Thoracic aorta (tissue), 2 donors: Measurements from ENCODE around the gene INPP4A. TPM values are rescaled to one million over a fixed set of nuclear protein-coding genes. Genes with fewer than 3 reads are reported as not detected.

Source experiments
- ATAC-seq: fragments of 150-250 bp; one replicate; pipeline ENCODE4 v1.8.0; 2017; ENCODE audit warnings: low read depth; ENCODE audit not compliant: insufficient number of reproducible peaks, low FRiP score
- DNase-seq: peaks from one replicate; pipeline ENCODE4 v3.0.0-alpha.2; 2020; ENCODE audit warnings: low spot score
- H3K27ac ChIP-seq, 2 donors: fragments of 200-600 bp; sonication (generic); 1 replicate in 1 of 2; 2 replicates in 1 of 2; pipeline ENCODE4 v1.5.1; 2016; ENCODE audit warnings: mild to moderate bottlenecking in 2 of 2, moderate library complexity in 2 of 2
- H3K27me3 ChIP-seq: fragments of 200-600 bp; sonication (generic); replicated peaks from 2 replicates; pipeline ENCODE4 v1.6.0; 2016; ENCODE audit warnings: mild to moderate bottlenecking; ENCODE audit not compliant: insufficient read depth
- H3K36me3 ChIP-seq: fragments of 200-600 bp; sonication (generic); one replicate; pipeline ENCODE4 v1.5.1; 2016
- H3K4me1 ChIP-seq, 2 donors: fragments of 200-600 bp; sonication (generic); 1 replicate in 1 of 2; 2 replicates in 1 of 2; pipeline versions ENCODE4 v1.5.1 to v1.6.0; 2016; ENCODE audit warnings: low read depth in 2 of 2, mild to moderate bottlenecking in 1 of 2; ENCODE audit not compliant: control insufficient read depth in 1 of 2
- H3K4me3 ChIP-seq: fragments of 200-600 bp; sonication (generic); 2 replicates; pipeline ENCODE4 v1.5.1; 2016; ENCODE audit warnings: mild to moderate bottlenecking
- H3K9me3 ChIP-seq: fragments of 200-600 bp; sonication (generic); 2 replicates; pipeline ENCODE4 v1.5.1; 2016
- total RNA-seq, 2 donors: library from RNA; depleted of rRNA; stranded (reverse); fragments of >200 nt; gene quantifications; one replicate each; pipeline versions ENCODE4 v1.1.0 to v1.2.3, GENCODE V29; 2016
- TF ChIP-seq, protein P1 (sequence below): fragments of 200-600 bp; sonication (generic); IDR thresholded peaks from one replicate; pipeline ENCODE4 v1.5.1; 2019; ENCODE audit warnings: antibody characterized with exemption

INPP4A gene
- total RNA-seq, 2 donors from 2014 or later = 29.4 to 40.6 TPM

DNA sequence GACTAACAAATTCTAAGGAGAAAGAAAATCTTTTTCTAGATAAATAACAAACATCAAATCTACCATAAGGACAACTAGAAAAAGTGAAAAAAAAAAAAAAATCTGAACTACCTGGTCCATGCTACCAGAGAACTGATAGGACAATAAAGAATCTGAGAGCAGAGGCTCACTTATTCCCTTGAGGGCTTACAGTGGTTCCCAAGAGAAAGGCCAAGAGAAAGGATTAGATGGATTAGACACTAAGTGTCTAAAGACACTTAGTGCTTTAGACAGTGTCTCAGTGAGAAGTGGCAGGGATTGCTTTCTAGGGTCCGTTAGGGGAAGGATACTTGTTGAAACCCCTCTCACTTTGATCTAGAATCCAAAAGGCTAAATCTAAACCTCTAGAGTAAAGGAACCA lies 85.5 kb downstream of the INPP4A start:
- Histone ChIP-seq H3K9me3 (no peaks in the 10 kb centered on the region), H3K4me1 (no peaks in the 10 kb centered on the region), H3K27me3 (no peaks in the 10 kb centered on the region), H3K27ac (no peak overlapping the region), H3K4me3 (no peak overlapping the region), H3K36me3 (no peaks in the 10 kb centered on the region)
- ATAC-seq = no peak
- DNase-seq = no peak
- TF ChIP-seq, protein P1, sequence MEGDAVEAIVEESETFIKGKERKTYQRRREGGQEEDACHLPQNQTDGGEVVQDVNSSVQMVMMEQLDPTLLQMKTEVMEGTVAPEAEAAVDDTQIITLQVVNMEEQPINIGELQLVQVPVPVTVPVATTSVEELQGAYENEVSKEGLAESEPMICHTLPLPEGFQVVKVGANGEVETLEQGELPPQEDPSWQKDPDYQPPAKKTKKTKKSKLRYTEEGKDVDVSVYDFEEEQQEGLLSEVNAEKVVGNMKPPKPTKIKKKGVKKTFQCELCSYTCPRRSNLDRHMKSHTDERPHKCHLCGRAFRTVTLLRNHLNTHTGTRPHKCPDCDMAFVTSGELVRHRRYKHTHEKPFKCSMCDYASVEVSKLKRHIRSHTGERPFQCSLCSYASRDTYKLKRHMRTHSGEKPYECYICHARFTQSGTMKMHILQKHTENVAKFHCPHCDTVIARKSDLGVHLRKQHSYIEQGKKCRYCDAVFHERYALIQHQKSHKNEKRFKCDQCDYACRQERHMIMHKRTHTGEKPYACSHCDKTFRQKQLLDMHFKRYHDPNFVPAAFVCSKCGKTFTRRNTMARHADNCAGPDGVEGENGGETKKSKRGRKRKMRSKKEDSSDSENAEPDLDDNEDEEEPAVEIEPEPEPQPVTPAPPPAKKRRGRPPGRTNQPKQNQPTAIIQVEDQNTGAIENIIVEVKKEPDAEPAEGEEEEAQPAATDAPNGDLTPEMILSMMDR = no peak

DNA sequence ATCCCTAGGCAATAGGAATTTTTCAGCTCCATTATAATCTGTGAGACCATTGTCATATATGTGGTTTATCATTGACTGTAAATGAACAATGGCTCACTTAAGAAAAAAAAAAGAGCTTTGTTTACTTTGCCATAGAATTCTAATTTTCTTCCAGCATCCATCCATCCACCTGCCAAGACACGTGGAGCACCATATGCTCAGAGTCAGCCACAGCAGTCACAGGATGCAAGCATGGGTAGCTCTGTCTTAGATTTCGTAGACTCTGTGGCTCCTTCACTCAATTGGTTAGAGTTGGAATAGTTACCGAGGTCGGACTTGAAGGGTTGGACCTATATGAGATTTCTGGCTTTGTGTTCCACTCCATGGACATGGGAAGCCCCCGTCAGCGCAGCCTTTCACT lies 88.1 kb downstream of the INPP4A start:
- Histone ChIP-seq H3K36me3 (peaks cover 3% of the 10 kb centered on the region), H3K27ac (no peak overlapping the region), H3K27me3 (no peaks in the 10 kb centered on the region), H3K4me1 (no peaks in the 10 kb centered on the region), H3K4me3 (no peak overlapping the region), H3K9me3 (no peaks in the 10 kb centered on the region)
- no peak for DNase-seq
- TF ChIP-seq, protein P1 = no peak
- ATAC-seq = no peak

DNA sequence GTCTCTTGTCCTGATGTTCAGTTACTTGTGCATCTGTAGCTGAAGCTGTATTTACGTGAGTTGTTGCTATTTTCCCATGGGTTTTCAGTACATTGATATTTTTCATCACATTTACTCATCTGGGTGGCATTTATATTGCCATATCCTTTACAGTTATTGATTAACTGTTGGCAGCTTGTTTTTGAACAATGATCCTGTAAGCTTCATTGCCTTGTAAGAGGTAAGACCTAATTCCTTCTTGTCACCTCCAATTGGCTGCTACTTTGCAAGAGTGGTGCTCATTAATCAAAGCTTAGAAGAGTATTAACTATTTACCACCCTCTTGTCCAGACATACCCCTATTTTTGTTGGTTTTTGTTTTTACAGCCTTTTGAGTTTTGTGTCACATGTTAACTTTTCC lies 88.9 kb downstream of the INPP4A start:
- Histone ChIP-seq H3K9me3 (no peaks in the 10 kb centered on the region), H3K36me3 (peaks cover 3% of the 10 kb centered on the region), H3K27me3 (no peaks in the 10 kb centered on the region), H3K4me3 (no peak overlapping the region), H3K4me1 (no peaks in the 10 kb centered on the region), H3K27ac (no peak overlapping the region)
- TF ChIP-seq, protein P1 = no peak
- ATAC-seq = no peak
- DNase-seq = no peak

DNA sequence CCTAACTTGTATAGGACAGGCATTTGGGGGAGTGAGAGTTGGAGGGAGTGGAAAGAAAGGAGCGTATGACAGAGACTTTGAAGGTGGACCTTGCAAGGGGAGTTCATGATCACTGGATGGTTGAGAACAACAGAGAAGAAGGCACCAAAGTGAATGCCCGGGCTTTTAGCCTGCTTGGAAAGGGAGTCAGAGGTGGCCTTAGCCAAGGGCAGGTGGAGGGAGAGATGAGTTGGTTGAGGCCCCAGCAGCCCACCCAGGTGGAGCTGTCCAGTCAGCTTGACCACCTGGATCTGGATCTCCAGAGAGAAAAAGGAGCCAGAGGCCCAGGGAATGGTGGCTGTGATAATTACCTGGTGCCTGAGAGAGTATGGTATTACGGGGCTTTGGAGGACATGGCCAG lies 90.1 kb downstream of the INPP4A start:
- no peaks in the 10 kb centered on the region for H3K4me1 ChIP-seq
- DNase-seq (no peak), ATAC-seq (no peak)
- H3K27me3 ChIP-seq = no peaks in the 10 kb centered on the region
- H3K36me3 ChIP-seq = peaks cover 12% of the 10 kb centered on the region
- H3K4me3 ChIP-seq = no peak overlapping the region
- TF ChIP-seq, protein P1 = no peak
- no peaks in the 10 kb centered on the region for H3K9me3 ChIP-seq
- H3K27ac ChIP-seq = no peak overlapping the region

DNA sequence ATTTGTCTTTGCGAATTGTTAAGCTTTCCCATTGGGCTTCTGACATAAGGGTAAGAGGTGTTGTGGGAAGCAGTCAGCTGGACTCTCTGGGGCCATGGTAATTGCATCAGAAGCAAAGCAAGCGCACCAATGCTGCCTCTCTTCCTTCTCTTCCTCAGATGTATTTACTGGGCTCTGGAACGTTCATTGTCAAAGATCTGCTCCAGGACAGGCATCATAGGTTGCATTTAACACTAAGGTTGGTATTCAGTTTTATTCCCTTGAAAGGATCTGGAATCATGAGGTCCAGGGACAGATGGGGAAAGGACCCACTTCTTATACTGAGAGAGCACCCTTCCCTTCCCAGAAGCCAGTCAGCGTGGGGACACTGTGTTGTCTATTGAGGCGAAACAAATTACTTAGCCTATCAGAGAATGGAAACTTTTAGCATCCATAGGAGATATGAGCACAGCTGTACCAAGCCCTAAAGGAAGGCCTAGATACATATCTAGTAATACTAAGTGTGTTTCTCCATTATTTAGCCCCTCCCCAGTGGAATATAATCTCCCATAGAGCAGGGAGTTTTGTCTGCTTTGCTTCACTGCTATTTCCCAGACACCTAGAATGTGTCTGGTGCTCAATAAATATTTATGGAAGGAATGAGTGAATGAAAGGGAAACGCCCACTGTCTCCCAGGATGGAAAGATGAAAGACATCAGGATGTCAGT lies 91.5 kb downstream of the INPP4A start:
- ATAC-seq = no peak
- H3K27ac ChIP-seq = no peak overlapping the region
- H3K4me3 ChIP-seq = no peak overlapping the region
- H3K4me1 ChIP-seq = no peaks in the 10 kb centered on the region
- H3K27me3 ChIP-seq = no peaks in the 10 kb centered on the region
- peaks cover 16% of the 10 kb centered on the region for H3K36me3 ChIP-seq
- no peaks in the 10 kb centered on the region for H3K9me3 ChIP-seq
- TF ChIP-seq, protein P1 = no peak
- no peak for DNase-seq
